Thoracic aorta (tissue), 2 donors: Measurements from ENCODE around the gene FOXA3. TPM values are rescaled to one million over a fixed set of nuclear protein-coding genes. Genes with fewer than 3 reads are reported as not detected.

Source experiments
- ATAC-seq: fragments of 150-250 bp; one replicate; pipeline ENCODE4 v1.8.0; 2017; ENCODE audit warnings: low read depth; ENCODE audit not compliant: insufficient number of reproducible peaks, low FRiP score
- DNase-seq: peaks from one replicate; pipeline ENCODE4 v3.0.0-alpha.2; 2020; ENCODE audit warnings: low spot score
- H3K27ac ChIP-seq, 2 donors: fragments of 200-600 bp; sonication (generic); 1 replicate in 1 of 2; 2 replicates in 1 of 2; pipeline ENCODE4 v1.5.1; 2016; ENCODE audit warnings: mild to moderate bottlenecking in 2 of 2, moderate library complexity in 2 of 2
- H3K27me3 ChIP-seq: fragments of 200-600 bp; sonication (generic); replicated peaks from 2 replicates; pipeline ENCODE4 v1.6.0; 2016; ENCODE audit warnings: mild to moderate bottlenecking; ENCODE audit not compliant: insufficient read depth
- H3K36me3 ChIP-seq: fragments of 200-600 bp; sonication (generic); one replicate; pipeline ENCODE4 v1.5.1; 2016
- H3K4me1 ChIP-seq, 2 donors: fragments of 200-600 bp; sonication (generic); 1 replicate in 1 of 2; 2 replicates in 1 of 2; pipeline versions ENCODE4 v1.5.1 to v1.6.0; 2016; ENCODE audit warnings: low read depth in 2 of 2, mild to moderate bottlenecking in 1 of 2; ENCODE audit not compliant: control insufficient read depth in 1 of 2
- H3K4me3 ChIP-seq: fragments of 200-600 bp; sonication (generic); 2 replicates; pipeline ENCODE4 v1.5.1; 2016; ENCODE audit warnings: mild to moderate bottlenecking
- H3K9me3 ChIP-seq: fragments of 200-600 bp; sonication (generic); 2 replicates; pipeline ENCODE4 v1.5.1; 2016
- CTCF ChIP-seq: fragments of 200-600 bp; sonication (generic); IDR thresholded peaks from one replicate; pipeline ENCODE4 v1.5.1; 2019; ENCODE audit warnings: antibody characterized with exemption
- total RNA-seq, 2 donors: library from RNA; depleted of rRNA; stranded (reverse); fragments of >200 nt; gene quantifications; one replicate each; pipeline versions ENCODE4 v1.1.0 to v1.2.3, GENCODE V29; 2016

FOXA3 gene
- not detected for total RNA-seq

- no peak within 1 kb of the TSS for H3K27ac ChIP-seq
- DNase-seq (no peak), ATAC-seq (no peak)
- TF ChIP-seq CTCF, result peak; percentile 38
- peaks cover 13 to 30% of the 10 kb centered on the region in 2 donors for H3K4me1 ChIP-seq
- H3K36me3 ChIP-seq, result peaks cover 5% of the 10 kb centered on the region
- H3K4me3 ChIP-seq, result peak within 1 kb of the TSS; percentile 85
- no peaks in the 10 kb centered on the region for H3K9me3 ChIP-seq
- H3K27me3 ChIP-seq, result peaks cover 9% of the 10 kb centered on the region
Observed at GRCh38 chr19:45863840-45864628, at the start of gene FOXA3. FOXA3 (plus strand) TSS chr19:45864326; CDS start chr19:45864457, 131 bp downstream.

GRCh38 chr19:45814851-45815480 is 49.2 kb upstream of the FOXA3 start, which contains the start of gene RSPH6A:
RSPH6A (minus strand) TSS chr19:45815308; CDS start chr19:45815176, 132 bp downstream.
- Histone ChIP-seq H3K9me3 (no peaks in the 10 kb centered on the region), H3K27me3 (no peaks in the 10 kb centered on the region), H3K27ac (peak within 1 kb of the TSS; percentile 6 to 22), H3K4me1 (peaks cover 0 to 17% of the 10 kb centered on the region in 2 donors), H3K4me3 (peak within 1 kb of the TSS; percentile 63), H3K36me3 (no peaks in the 10 kb centered on the region)
- no peak for ATAC-seq
- no peak for TF ChIP-seq CTCF
- DNase-seq, result no peak

DNA sequence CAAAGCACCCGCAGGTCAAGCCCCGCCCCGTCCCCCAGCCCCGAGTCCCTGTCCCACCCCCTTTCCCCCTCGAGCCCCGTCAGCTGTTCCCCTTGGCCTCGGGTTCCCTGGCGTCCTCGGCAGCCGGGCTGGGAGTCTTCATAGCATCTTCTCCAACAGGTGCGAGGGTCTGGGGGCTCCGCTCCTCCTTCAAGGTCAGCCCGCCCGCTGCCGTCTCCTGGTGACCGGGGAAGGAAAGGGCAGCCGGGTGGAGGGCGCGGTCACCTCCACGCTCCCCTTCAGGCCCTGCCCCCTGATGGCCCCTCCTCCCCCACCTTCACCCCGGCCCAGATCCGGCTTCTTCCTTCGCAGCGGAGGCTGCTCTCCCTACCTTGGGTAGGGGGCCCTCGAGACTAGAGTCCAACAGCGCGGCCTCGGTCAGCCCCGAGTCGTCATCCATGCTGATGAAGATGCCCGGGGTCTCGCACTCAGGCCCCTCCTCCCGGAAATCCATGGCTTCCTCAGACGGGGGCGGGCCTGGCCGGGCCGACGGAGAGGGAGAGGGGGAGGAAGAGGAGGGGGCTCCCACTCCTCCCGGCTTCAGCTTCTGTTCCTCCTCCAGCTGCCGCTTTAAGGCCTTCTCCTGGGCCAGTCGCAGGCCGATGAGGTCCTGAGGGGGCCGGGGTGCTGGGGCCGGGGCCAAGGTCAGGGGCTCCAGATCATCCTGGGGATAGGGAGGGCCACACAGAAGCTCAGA is 48.5 kb upstream of the FOXA3 start:
- no peaks in the 10 kb centered on the region for H3K27me3 ChIP-seq
- ATAC-seq, result no peak
- H3K4me1 ChIP-seq, result peaks cover 0 to 17% of the 10 kb centered on the region in 2 donors
- H3K36me3 ChIP-seq, result peaks cover under 1% of the 10 kb centered on the region
- no peaks in the 10 kb centered on the region for H3K9me3 ChIP-seq
- peak overlapping the region; percentile 6 to 22 for H3K27ac ChIP-seq
- DNase-seq, result no peak
- TF ChIP-seq CTCF, result no peak
- H3K4me3 ChIP-seq, result peak overlapping the region; percentile 63

DNA sequence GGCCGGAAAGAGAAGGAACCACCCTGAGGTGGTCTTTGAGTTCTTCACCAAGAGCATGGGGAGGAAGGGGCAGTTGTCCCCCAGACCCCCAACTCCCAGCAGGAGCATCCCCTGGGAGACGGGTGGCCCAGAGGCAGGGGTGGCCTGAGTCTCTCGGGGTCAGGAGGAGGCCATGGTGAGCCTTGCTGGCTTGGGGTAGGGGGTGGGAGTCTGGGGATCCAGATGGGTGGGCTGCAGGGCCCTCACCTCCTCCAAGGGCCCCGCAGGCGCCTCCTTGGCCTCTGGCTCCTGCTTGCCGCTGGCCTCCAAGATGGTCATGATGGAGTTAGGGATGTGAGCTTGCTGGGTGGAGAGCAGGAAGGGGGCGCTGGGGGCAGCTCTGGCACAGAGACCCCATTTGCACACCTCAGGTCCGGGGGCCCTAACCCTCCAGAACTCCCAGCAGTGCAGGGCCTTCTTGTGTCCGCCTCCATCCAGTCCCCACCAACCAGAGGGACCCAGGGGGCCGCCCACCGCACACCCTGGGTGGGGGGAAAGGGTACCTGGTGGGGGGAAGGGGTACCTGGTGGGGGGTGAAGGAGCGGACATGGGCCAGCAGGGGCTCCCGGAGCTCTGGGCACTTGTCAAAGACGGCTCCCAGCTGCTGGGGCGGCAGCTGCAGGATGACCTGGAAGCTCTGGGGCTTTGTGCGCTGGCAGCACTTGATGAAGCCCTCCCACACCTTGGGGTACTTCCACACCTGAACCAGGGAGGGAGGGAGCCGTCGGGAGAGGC is 47.7 kb upstream of the FOXA3 start:
- Histone ChIP-seq H3K27me3 (no peaks in the 10 kb centered on the region), H3K4me3 (no peak overlapping the region), H3K9me3 (no peaks in the 10 kb centered on the region), H3K4me1 (peaks cover 0 to 17% of the 10 kb centered on the region in 2 donors), H3K27ac (peak overlapping the region in 1 of 2 donors; percentile 6), H3K36me3 (peaks cover 6% of the 10 kb centered on the region)
- DNase-seq (no peak), ATAC-seq (no peak)
- TF ChIP-seq CTCF, result no peak
